Stimulated activated CD8-positive, alpha-beta memory T cell treated with anti-CD3 and anti-CD28 coated beads, Interleukin-4, amount 100 ng/mL, for 4 hours (primary cell): ENCODE results near the gene ACAA2.
"Not testable (repeated sequence)": the region's sequence is repeated elsewhere in the genome, so short reads cannot be mapped to it uniquely, and the experiment has no call there.

ENCODE experiments used
- DNase-seq, 2 donors: peaks; one replicate each; pipeline ENCODE4 v3.0.0-alpha.2; 2020; ENCODE audit warnings: low read depth in 2 of 2, low spot score in 1 of 2

Gene ACAA2

GRCh38 chr18:49813069-49813318 is 339 bp downstream of the ACAA2 start:
- DNase-seq: no peak

- no peak for DNase-seq
Measured at GRCh38 chr18:49812286-49813068, 856 bp downstream of the ACAA2 start.

- DNase-seq: no peak
Measured at GRCh38 chr18:49811151-49811938, 2.0 kb downstream of the ACAA2 start.

- DNase-seq: not testable (repeated sequence)
Measured at GRCh38 chr18:49808553-49809191, 4.7 kb downstream of the ACAA2 start.

GRCh38 chr18:49804096-49804495 is 9.2 kb downstream of the ACAA2 start:
- DNase-seq: no peak

- no peak for DNase-seq
Measured at GRCh38 chr18:49802623-49803022, 10.7 kb downstream of the ACAA2 start.

- not testable (repeated sequence) for DNase-seq
Measured at GRCh38 chr18:49800491-49800890, 12.8 kb downstream of the ACAA2 start.

GRCh38 chr18:49799806-49800205 is 13.5 kb downstream of the ACAA2 start:
- DNase-seq: not testable (repeated sequence)

- no peak for DNase-seq
Measured at GRCh38 chr18:49798001-49798400, 15.3 kb downstream of the ACAA2 start.

- DNase-seq: no peak
Measured at GRCh38 chr18:49795612-49796552, 17.5 kb downstream of the ACAA2 start.

GRCh38 chr18:49794743-49795142 is 18.6 kb downstream of the ACAA2 start:
- no peak for DNase-seq

- not testable (repeated sequence) for DNase-seq
Measured at GRCh38 chr18:49789560-49790134, 23.7 kb downstream of the ACAA2 start.

- no peak for DNase-seq
Measured at GRCh38 chr18:49788327-49788898, 24.9 kb downstream of the ACAA2 start.

- no peak for DNase-seq
Measured at GRCh38 chr18:49786019-49786720, 27.2 kb downstream of the ACAA2 start.

GRCh38 chr18:49784427-49785185 is 28.7 kb downstream of the ACAA2 start:
- DNase-seq: no peak

GRCh38 chr18:49783631-49784030 is 29.7 kb downstream of the ACAA2 start:
- not testable (repeated sequence) for DNase-seq

GRCh38 chr18:49778826-49779465 is 34.4 kb downstream of the ACAA2 start:
- DNase-seq: no peak

- DNase-seq: no peak
Measured at GRCh38 chr18:49769047-49769728, 44.1 kb downstream of the ACAA2 start.
